ENCODE data around the gene SCAPER. TPM values are rescaled to one million over a fixed set of nuclear protein-coding genes. Genes with fewer than 3 reads are reported as not detected.

Gene SCAPER, protein sequence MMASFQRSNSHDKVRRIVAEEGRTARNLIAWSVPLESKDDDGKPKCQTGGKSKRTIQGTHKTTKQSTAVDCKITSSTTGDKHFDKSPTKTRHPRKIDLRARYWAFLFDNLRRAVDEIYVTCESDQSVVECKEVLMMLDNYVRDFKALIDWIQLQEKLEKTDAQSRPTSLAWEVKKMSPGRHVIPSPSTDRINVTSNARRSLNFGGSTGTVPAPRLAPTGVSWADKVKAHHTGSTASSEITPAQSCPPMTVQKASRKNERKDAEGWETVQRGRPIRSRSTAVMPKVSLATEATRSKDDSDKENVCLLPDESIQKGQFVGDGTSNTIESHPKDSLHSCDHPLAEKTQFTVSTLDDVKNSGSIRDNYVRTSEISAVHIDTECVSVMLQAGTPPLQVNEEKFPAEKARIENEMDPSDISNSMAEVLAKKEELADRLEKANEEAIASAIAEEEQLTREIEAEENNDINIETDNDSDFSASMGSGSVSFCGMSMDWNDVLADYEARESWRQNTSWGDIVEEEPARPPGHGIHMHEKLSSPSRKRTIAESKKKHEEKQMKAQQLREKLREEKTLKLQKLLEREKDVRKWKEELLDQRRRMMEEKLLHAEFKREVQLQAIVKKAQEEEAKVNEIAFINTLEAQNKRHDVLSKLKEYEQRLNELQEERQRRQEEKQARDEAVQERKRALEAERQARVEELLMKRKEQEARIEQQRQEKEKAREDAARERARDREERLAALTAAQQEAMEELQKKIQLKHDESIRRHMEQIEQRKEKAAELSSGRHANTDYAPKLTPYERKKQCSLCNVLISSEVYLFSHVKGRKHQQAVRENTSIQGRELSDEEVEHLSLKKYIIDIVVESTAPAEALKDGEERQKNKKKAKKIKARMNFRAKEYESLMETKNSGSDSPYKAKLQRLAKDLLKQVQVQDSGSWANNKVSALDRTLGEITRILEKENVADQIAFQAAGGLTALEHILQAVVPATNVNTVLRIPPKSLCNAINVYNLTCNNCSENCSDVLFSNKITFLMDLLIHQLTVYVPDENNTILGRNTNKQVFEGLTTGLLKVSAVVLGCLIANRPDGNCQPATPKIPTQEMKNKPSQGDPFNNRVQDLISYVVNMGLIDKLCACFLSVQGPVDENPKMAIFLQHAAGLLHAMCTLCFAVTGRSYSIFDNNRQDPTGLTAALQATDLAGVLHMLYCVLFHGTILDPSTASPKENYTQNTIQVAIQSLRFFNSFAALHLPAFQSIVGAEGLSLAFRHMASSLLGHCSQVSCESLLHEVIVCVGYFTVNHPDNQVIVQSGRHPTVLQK (N-terminal part only)
- total RNA-seq (2021; ENCODE audit: unreplicated experiment) (14.7 TPM), Bru-seq, nascent RNA (percentile 53 among the genes with signal in this experiment), BruChase-seq, experiment 1, labeled RNA remaining after a 6-hour chase (percentile 39 among the genes with signal in this experiment), BruChase-seq, experiment 2, labeled RNA remaining after a 2-hour chase (percentile 41 among the genes with signal in this experiment)
- polyA plus RNA-seq (2012): 3.7 and 7.5 TPM in 2 replicates
- long read RNA-seq, full-length matches to known transcripts: 1 of 17 reads
- long read RNA-seq, partial matches to known transcripts: 8 of 17 reads
- long read RNA-seq, other reads (novel, unspliced or antisense): 8 of 17 reads

DNA sequence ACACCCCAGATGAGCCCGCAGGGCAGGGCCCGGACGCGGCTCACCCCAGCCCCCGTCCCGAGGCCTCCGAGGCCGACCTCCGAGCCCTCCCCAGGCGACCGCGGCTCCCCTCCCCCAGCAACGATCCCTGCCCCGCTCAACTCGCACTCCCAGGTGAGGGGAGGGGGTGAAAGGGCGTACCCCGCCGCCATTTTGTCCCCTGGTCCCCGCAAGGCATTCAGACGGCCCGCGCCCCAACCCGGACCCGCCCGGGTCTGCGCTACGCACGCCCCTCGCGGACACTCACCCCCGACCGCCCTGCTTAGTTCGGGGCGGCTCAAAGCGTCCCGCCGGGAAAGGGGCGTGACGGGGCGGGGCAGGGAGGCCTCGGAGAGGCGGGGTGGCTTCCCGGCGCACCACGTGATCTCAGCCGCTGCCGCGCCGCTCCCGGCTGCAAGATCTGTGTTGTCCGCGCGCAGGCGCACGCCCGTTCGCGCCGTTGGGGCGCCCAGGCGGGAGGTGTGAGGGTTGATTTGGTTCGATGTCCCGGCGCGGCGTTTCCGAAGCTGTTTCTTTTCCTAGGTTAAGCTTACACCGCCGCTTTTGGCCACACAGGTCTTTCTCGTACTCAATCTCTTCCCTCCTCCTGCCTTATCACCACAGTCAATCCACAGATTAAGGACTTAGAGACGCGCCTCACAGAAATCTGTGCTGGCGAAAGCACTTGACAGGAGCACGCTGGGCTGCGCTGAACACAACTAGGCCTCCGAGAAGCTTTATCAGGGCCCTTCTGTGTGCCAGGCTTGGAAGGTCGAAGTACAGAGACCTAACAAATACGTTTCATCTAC lies at the start of gene SCAPER:
Gene SCAPER (minus strand): TSS at position 328 of the 827 bp plus-strand sequence. CDS start 21,523 bp downstream, outside the sequence.
- BruUV-seq (replicated peaks): no TSS peak
- intact Hi-C loops (cut with micrococcal nuclease): no loop called here
- peak within 1 kb of the TSS; percentile 94 for H3K4me2 ChIP-seq (ENCODE audit: low read length)
- DNase-seq (ENCODE audit: low read depth, low spot score) (peak; percentile 74), ATAC-seq (peak; percentile 94)
- H3K79me2 ChIP-seq (ENCODE audit: insufficient read depth, low read length): no peaks in the 10 kb centered on the region
- H4K20me1 ChIP-seq (ENCODE audit: insufficient read depth): no peaks in the 10 kb centered on the region
- H3K4me3 ChIP-seq (replicated peaks in 1 of 2; ENCODE audit: low read depth in 1 of 2, low read length in 2 of 2): peak within 1 kb of the TSS; percentile 74 to 79
- H2AFZ ChIP-seq (ENCODE audit: low read depth, low read length, poor library complexity, severe bottlenecking): peak within 1 kb of the TSS; percentile 71
- peak within 1 kb of the TSS; percentile 42; the same call in 1 of the 2 replicates for H3K27ac ChIP-seq (ENCODE audit: low read depth, low read length)
- no peaks in the 10 kb centered on the region for H3K9me2 ChIP-seq (ENCODE audit: insufficient read depth)
- H3K36me3 ChIP-seq (ENCODE audit: control insufficient read depth in 1 of 2, insufficient read depth in 2 of 2, low read length in 2 of 2): no peaks in the 10 kb centered on the region
- ChIA-PET RAD21 (ENCODE audit: low non-redundant PET in 1 of 2, low total read pairs in 2 of 2, uncharacterized antibody in 2 of 2, unreplicated experiment in 2 of 2) (no interaction called here), POLR2A (no interaction called here), CTCF (no interaction called here)
- H3K4me1 ChIP-seq (ENCODE audit: control insufficient read depth in 1 of 2, insufficient read depth in 2 of 2, low read length in 2 of 2): peaks cover 9 to 23% of the 10 kb centered on the region in 2 experiments
- no peaks in the 10 kb centered on the region for H3K27me3 ChIP-seq (ENCODE audit: insufficient read depth, low read length)
- peak within 1 kb of the TSS; percentile 71 for H3K9ac ChIP-seq (ENCODE audit: low read length)
- no peaks in the 10 kb centered on the region for H3K9me3 ChIP-seq (ENCODE audit: control insufficient read depth in 1 of 2, insufficient read depth in 1 of 2, low read depth in 1 of 2, low read length in 2 of 2)
- TF ChIP-seq JUND (IDR thresholded peaks at IDR 0.05): no peak
- TF ChIP-seq, protein P1, sequence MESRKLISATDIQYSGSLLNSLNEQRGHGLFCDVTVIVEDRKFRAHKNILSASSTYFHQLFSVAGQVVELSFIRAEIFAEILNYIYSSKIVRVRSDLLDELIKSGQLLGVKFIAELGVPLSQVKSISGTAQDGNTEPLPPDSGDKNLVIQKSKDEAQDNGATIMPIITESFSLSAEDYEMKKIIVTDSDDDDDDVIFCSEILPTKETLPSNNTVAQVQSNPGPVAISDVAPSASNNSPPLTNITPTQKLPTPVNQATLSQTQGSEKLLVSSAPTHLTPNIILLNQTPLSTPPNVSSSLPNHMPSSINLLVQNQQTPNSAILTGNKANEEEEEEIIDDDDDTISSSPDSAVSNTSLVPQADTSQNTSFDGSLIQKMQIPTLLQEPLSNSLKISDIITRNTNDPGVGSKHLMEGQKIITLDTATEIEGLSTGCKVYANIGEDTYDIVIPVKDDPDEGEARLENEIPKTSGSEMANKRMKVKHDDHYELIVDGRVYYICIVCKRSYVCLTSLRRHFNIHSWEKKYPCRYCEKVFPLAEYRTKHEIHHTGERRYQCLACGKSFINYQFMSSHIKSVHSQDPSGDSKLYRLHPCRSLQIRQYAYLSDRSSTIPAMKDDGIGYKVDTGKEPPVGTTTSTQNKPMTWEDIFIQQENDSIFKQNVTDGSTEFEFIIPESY (IDR thresholded peaks at IDR 0.05; ENCODE audit: extremely low read depth, insufficient replicate concordance, low read length): no peak
- no peak for TF ChIP-seq SRF (IDR thresholded peaks at IDR 0.05; ENCODE audit: low read depth)
- TF ChIP-seq EGR1 (IDR thresholded peaks at IDR 0.05; ENCODE audit: low read depth): no peak
- peak; percentile 66 for TF ChIP-seq TCF7L2 (IDR thresholded peaks at IDR 0.05; ENCODE audit: borderline replicate concordance, extremely low read depth, insufficient read depth, insufficient read length)
- no peak for TF ChIP-seq ELF1 (IDR thresholded peaks at IDR 0.05; ENCODE audit: borderline replicate concordance, low read depth)
- TF ChIP-seq SP1 (IDR thresholded peaks at IDR 0.05; ENCODE audit: low read depth): no peak
- peak; percentile 29; the same call in 1 of the 2 replicates for TF ChIP-seq SIN3A (IDR thresholded peaks at IDR 0.05; ENCODE audit: low read depth)
- TF ChIP-seq, protein P2, sequence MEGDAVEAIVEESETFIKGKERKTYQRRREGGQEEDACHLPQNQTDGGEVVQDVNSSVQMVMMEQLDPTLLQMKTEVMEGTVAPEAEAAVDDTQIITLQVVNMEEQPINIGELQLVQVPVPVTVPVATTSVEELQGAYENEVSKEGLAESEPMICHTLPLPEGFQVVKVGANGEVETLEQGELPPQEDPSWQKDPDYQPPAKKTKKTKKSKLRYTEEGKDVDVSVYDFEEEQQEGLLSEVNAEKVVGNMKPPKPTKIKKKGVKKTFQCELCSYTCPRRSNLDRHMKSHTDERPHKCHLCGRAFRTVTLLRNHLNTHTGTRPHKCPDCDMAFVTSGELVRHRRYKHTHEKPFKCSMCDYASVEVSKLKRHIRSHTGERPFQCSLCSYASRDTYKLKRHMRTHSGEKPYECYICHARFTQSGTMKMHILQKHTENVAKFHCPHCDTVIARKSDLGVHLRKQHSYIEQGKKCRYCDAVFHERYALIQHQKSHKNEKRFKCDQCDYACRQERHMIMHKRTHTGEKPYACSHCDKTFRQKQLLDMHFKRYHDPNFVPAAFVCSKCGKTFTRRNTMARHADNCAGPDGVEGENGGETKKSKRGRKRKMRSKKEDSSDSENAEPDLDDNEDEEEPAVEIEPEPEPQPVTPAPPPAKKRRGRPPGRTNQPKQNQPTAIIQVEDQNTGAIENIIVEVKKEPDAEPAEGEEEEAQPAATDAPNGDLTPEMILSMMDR (IDR thresholded peaks at IDR 0.05 in 2 of 3, conservative IDR thresholded peaks at IDR 0.05 in 1 of 3; ENCODE audit: borderline replicate concordance in 1 of 3, insufficient read depth in 1 of 3, low read depth in 2 of 3, low read length in 2 of 3): no peak
- TF ChIP-seq, protein P3, sequence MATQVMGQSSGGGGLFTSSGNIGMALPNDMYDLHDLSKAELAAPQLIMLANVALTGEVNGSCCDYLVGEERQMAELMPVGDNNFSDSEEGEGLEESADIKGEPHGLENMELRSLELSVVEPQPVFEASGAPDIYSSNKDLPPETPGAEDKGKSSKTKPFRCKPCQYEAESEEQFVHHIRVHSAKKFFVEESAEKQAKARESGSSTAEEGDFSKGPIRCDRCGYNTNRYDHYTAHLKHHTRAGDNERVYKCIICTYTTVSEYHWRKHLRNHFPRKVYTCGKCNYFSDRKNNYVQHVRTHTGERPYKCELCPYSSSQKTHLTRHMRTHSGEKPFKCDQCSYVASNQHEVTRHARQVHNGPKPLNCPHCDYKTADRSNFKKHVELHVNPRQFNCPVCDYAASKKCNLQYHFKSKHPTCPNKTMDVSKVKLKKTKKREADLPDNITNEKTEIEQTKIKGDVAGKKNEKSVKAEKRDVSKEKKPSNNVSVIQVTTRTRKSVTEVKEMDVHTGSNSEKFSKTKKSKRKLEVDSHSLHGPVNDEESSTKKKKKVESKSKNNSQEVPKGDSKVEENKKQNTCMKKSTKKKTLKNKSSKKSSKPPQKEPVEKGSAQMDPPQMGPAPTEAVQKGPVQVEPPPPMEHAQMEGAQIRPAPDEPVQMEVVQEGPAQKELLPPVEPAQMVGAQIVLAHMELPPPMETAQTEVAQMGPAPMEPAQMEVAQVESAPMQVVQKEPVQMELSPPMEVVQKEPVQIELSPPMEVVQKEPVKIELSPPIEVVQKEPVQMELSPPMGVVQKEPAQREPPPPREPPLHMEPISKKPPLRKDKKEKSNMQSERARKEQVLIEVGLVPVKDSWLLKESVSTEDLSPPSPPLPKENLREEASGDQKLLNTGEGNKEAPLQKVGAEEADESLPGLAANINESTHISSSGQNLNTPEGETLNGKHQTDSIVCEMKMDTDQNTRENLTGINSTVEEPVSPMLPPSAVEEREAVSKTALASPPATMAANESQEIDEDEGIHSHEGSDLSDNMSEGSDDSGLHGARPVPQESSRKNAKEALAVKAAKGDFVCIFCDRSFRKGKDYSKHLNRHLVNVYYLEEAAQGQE (IDR thresholded peaks at IDR 0.05; ENCODE audit: low read depth): no peak

All from HCT116 (cell line).